GM21390 (cell line): ENCODE results near the gene SH3BP4.

Experiments used
- ATAC-seq: cut with Tn5 transposase; IDR thresholded peaks from one replicate; pipeline ENCODE4 v1.9.1; 2021; ENCODE audit not compliant: unreplicated experiment

Gene SH3BP4

DNA sequence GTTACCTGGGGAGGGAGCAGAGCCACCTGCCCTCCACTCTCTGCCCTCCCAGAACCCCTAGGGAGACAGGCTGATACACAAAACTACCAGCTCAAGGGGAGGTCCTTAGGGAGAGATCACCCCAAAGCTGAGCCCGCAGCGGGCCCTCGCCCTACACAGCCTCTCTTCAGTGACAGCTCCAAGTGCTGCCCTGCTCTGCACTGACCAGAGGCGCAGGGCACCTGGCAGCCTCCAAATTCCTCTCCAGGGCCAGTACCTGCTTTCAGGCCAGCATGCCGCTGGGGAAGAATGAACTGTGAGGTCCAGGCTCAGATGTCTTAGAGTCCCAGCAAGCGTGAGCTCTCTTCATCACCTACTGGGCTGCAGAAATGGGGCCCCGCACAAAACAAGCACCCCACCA is 11.3 kb upstream of the SH3BP4 start:
- no peak for ATAC-seq

- ATAC-seq: no peak
Observed at GRCh38 chr2:234945339-234945873, 6.4 kb upstream of the SH3BP4 start.

DNA sequence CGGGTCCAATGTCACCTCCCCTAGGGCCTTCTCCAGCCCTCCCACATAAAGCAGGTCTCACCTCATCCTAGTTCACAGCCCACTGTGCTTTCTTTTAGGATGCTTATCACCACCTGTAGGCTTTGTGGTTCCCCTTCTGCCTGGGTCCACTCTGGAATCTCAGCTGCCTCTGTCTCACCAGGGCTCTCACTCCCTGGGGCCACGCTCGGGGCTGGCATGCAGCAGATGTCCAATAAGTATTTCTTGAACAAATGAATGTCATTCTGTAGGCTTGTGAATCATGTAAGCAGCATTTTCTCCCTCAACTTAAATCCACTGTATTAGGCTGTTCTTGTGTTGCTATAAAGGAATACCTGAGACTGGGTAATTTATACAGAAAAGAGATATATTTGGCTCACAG is 4.3 kb upstream of the SH3BP4 start:
- no peak for ATAC-seq

GRCh38 chr2:234949762-234950434 is 1.9 kb upstream of the SH3BP4 start:
- ATAC-seq: no peak

- ATAC-seq: no peak
Observed at GRCh38 chr2:234950435-234950729, 1.4 kb upstream of the SH3BP4 start.

GRCh38 chr2:234950730-234951663 is 820 bp upstream of the SH3BP4 start:
- no peak for ATAC-seq

DNA sequence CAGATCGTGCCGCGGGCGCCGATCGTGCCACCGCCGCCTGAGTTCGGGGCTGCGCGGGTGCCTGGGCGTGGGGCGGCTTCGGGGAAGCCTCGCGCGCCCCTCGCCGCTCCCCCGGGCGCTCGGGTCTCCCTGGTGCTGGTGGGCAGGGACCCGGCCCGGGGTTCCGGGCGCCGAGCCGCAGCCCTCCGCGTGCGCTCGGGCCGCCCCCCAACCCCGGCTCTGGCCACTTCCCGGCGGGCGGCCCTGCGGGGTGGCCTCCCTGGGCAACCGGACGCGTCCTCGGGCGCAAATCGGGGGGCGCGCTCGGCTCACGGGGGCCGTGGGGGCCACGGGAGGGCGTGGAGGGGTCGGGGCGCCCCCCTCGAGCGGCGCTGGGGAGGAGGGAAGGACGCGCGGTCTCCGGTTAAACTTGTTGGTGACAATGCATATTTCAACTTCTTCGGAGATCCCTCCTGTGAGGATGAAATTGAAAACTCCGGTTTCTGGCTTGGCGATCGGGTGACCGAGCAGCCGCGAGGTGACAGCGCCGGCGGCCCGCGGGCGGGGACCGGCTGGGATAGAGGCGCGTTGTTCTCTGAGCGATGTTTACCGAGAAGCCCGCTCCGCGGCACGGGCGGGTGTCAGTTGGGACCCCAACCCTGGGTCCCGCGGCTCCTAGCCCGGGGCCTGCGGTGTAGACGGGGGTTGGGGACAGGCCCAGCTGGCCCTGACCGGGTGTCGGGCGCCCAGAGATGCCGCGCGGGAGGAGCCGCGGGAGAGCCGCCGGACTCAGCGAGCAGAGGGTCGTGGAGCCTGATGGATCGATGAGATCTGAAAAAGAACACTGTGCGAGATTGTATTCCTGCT is 676 bp downstream of the SH3BP4 start:
- no peak for ATAC-seq

GRCh38 chr2:234953116-234954031 is 1.6 kb downstream of the SH3BP4 start:
- no peak for ATAC-seq

GRCh38 chr2:234954551-234954992 is 2.8 kb downstream of the SH3BP4 start:
- no peak for ATAC-seq

GRCh38 chr2:234955091-234955591 is 3.3 kb downstream of the SH3BP4 start:
- ATAC-seq: no peak

- ATAC-seq: no peak
Observed at GRCh38 chr2:234955971-234956509, 4.2 kb downstream of the SH3BP4 start.

DNA sequence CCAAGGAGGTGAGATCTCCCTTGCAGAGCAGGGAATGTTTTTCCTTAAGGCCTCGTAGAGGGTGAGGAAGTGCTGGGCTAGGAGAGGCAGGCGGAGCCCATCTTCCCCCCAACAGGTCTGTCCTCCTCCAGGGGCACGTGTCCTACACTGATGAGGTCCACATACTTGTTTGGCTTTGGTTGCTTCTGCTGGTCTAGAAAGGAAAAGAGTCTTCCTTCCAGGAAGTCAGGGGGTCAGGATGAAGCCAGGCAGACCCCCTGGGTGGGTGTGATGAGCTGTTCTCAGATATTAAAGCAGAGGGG is 6.0 kb downstream of the SH3BP4 start:
- ATAC-seq: no peak

GRCh38 chr2:234958311-234958710 is 6.5 kb downstream of the SH3BP4 start:
- no peak for ATAC-seq

DNA sequence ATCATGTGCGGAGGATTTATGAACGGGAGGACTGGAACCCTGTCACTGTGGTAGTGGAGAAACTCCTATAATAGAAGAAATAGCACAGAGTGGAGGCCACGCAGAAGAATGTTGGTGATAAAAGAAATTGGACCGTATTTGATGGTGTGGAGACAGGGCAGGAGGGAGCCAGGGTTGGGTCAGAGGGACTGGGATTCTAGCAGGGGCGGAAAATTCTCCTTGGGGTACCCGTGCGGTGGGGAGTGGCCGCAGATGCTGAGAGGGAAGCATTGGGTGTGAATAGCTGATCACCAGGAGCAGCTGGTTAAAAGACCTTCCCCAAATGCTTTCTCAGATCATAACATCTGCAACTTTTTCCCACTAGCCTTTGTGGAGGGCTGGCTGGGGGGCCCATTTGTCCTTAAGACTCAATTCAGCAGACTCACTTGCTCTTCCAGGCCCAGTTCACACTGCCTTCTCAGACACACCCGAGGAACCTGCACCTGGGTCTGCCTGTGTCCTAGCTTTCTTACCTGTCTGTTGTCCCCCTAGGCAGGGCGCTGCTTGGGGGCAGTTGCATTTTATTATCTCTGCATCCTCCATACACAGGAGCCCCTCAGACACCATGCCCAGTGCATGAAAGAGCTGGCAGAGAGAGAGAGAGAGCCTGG is 7.1 kb downstream of the SH3BP4 start:
- no peak for ATAC-seq

- no peak for ATAC-seq
Observed at GRCh38 chr2:234960175-234961088, 8.6 kb downstream of the SH3BP4 start.

GRCh38 chr2:234961784-234962183 is 10.0 kb downstream of the SH3BP4 start:
- ATAC-seq: no peak

DNA sequence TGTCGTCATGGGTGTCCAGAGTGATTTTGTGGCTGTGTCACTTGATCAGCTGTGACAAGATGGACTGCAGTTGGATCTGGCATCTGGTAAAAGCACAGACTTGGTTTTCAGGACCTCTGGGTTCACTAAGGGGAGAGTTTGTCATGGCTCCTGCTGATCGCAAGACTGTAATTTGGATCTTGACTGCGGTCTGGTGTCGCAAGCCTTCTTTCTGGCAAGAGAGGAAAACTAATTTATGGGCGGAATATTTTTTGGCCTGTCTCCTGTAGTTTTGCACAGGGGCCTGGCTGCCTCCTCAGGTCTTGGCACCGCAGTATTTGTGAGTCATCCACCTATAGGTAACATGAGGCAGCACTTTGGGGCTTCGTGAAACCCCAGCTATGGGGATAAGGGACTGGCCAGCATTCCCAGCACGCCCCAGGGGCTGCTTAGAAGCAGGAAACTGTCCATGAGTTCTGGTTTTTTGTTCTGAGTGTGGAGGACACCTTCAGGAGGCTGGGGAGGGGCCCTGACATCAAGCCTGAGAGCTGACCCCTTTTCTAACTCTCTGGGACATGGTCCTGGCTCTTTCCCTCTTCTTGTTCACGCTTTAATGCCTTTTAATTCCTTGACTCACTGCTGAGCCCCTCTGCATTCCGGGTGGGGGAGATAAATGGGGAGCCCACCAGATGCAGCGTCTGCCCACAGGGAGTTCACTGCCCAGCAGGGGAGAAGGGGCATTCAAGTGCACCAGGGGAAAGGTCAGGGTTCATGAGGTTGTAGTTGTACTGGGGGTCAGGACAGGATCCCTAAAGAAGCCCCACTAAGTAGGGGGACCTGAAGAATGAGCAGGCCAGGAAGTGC is 12.2 kb downstream of the SH3BP4 start:
- ATAC-seq: no peak
